Endothelial cell (in vitro differentiated cells): ENCODE results near the gene MOAP1. TPM values are rescaled to one million over a fixed set of nuclear protein-coding genes. Genes with fewer than 3 reads are reported as not detected.
A peak's percentile ranks its signal among the peaks of the same experiment; 100 is the strongest.
"Not testable (repeated sequence)": the region's sequence is repeated elsewhere in the genome, so short reads cannot be mapped to it uniquely, and the experiment has no call there.

Experiments used
- DNase-seq: peaks from one replicate; pipeline ENCODE4 v3.0.0; 2021; ENCODE audit warnings: low spot score
- H3K27ac Mint-ChIP-seq: one replicate; pipeline ENCODE4 v1.8.0; 2021; ENCODE audit warnings: mixed read lengths, inconsistent platforms; ENCODE audit not compliant: unreplicated experiment
- H3K27me3 Mint-ChIP-seq: one replicate; pipeline ENCODE4 v1.8.0; 2021; ENCODE audit warnings: mild to moderate bottlenecking, moderate library complexity, mixed read lengths, inconsistent platforms; ENCODE audit not compliant: unreplicated experiment
- H3K36me3 Mint-ChIP-seq: one replicate; pipeline ENCODE4 v1.8.0; 2021; ENCODE audit warnings: mild to moderate bottlenecking, low read depth, mixed read lengths, inconsistent platforms; ENCODE audit not compliant: unreplicated experiment
- H3K4me1 Mint-ChIP-seq: one replicate; pipeline ENCODE4 v1.8.0; 2021; ENCODE audit warnings: mild to moderate bottlenecking, mixed read lengths, inconsistent platforms; ENCODE audit not compliant: unreplicated experiment
- H3K4me3 Mint-ChIP-seq: one replicate; pipeline ENCODE4 v1.8.0; 2021; ENCODE audit warnings: mild to moderate bottlenecking, mixed read lengths, inconsistent platforms; ENCODE audit not compliant: unreplicated experiment
- H3K9me3 Mint-ChIP-seq: one replicate; pipeline ENCODE4 v1.8.0; 2021; ENCODE audit warnings: mixed read lengths, inconsistent platforms; ENCODE audit not compliant: unreplicated experiment
- total RNA-seq: library from RNA; stranded (reverse); fragmentation: NEBNext Ultra II Directional; extraction: Animal tissue kit (Norgen Biotek cat#: 25700); gene quantifications from one replicate; pipeline ENCODE4 v1.2.1, GENCODE V29; 2021; ENCODE audit not compliant: unreplicated experiment
- TF ChIP-seq, protein P1 (sequence below): fragments of 200-600 bp; sonication (generic); IDR thresholded peaks from one replicate; pipeline ENCODE4 v1.5.0; 2021; ENCODE audit warnings: antibody characterized with exemption; ENCODE audit not compliant: unreplicated experiment

Gene MOAP1
- total RNA-seq, 1 donor from 2014 or later, result 22.4 TPM

DNA sequence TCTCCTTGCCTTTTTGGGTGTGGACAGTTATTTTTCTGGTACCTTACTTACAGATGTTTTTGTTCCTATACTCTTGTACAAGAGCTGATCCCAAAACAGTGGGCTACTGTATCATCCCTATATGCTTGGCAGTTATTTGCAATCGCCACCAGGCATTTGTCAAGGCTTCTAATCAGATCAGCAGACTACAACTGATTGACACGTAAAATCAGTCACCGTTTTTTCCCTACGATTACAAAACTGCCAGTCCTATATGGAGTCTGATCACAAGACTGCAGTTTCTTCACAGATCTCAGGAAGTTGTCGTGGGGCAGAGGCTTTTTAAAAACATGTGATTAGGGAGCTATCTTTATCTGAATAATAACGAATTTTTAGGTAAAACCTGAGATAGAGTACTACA lies 1.8 kb upstream of the MOAP1 start:
- no peak for DNase-seq
- H3K27ac Mint-ChIP-seq, result no peak overlapping the region
- no peaks in the 10 kb centered on the region for H3K36me3 Mint-ChIP-seq
- peak overlapping the region; percentile 52 for H3K4me3 Mint-ChIP-seq
- TF ChIP-seq, protein P1, sequence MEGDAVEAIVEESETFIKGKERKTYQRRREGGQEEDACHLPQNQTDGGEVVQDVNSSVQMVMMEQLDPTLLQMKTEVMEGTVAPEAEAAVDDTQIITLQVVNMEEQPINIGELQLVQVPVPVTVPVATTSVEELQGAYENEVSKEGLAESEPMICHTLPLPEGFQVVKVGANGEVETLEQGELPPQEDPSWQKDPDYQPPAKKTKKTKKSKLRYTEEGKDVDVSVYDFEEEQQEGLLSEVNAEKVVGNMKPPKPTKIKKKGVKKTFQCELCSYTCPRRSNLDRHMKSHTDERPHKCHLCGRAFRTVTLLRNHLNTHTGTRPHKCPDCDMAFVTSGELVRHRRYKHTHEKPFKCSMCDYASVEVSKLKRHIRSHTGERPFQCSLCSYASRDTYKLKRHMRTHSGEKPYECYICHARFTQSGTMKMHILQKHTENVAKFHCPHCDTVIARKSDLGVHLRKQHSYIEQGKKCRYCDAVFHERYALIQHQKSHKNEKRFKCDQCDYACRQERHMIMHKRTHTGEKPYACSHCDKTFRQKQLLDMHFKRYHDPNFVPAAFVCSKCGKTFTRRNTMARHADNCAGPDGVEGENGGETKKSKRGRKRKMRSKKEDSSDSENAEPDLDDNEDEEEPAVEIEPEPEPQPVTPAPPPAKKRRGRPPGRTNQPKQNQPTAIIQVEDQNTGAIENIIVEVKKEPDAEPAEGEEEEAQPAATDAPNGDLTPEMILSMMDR, result no peak
- H3K27me3 Mint-ChIP-seq, result peaks cover 5% of the 10 kb centered on the region
- peaks cover 19% of the 10 kb centered on the region for H3K4me1 Mint-ChIP-seq
- no peaks in the 10 kb centered on the region for H3K9me3 Mint-ChIP-seq

DNA sequence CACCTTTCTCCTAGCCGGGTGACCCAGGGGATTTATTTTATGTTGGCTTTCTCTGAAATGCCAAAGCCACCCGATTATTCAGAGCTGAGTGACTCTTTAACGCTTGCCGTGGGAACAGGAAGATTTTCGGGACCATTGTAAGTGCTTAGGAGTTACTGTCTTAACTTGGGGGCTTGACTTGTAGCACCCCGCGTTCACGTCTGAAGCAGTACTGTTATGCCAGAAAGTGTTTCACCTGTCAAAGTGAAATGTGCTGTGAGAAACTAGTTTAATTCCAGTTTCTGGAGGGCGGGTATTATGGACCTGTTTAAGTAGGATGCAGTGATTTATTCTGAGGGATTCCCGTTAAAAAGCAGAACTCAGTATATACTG lies 638 bp upstream of the MOAP1 start:
- H3K4me3 Mint-ChIP-seq, result peak overlapping the region; percentile 98
- TF ChIP-seq, protein P1, result no peak

DNA sequence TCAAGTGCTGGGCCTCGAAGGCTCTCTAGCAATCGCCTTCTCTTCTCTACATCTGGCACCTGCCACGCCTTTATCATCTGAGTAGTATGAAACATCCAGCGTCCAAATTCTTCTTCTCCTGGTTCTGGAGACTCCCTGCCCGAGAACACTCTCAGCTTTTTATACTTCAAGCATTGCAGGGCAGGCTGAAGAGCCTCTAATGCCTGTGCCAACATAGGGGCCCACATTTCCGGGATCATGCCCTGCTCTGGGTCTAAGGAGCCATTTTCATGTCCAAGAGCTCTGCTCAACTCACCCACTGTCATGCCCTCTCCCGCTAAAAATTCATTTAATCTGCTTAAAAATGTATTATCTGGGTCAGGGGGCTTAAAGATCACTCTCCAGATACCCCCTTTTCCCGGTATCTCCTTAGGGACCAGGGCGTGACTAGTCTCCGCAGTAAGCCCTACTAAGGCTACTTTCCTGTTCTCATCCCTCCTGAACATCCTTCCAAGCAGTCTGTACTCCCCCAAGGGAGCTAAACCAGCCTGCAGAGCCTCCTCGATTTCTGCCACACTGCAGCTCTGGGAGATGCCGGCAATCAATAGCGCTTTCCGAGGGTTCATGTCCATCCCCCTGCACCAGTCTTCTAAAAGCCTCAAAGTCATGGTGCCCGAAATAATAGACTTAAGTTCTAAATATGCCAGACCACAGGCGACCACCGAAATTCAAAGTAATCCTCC lies 940 bp downstream of the MOAP1 start:
- Mint-ChIP-seq H3K4me1 (peaks cover 19% of the 10 kb centered on the region), H3K27ac (peak overlapping the region; percentile 45), H3K9me3 (no peaks in the 10 kb centered on the region), H3K36me3 (no peaks in the 10 kb centered on the region), H3K4me3 (peak overlapping the region; percentile 89), H3K27me3 (peaks cover 5% of the 10 kb centered on the region)
- DNase-seq, result no peak
- TF ChIP-seq, protein P1, result no peak

More for the DNA sequence above, 638 bp upstream of the MOAP1 start:
- Mint-ChIP-seq H3K4me1 (peaks cover 19% of the 10 kb centered on the region), H3K27ac (peak overlapping the region; percentile 96), H3K9me3 (no peaks in the 10 kb centered on the region), H3K36me3 (no peaks in the 10 kb centered on the region), H3K27me3 (peaks cover 5% of the 10 kb centered on the region)
- no peak for DNase-seq

DNA sequence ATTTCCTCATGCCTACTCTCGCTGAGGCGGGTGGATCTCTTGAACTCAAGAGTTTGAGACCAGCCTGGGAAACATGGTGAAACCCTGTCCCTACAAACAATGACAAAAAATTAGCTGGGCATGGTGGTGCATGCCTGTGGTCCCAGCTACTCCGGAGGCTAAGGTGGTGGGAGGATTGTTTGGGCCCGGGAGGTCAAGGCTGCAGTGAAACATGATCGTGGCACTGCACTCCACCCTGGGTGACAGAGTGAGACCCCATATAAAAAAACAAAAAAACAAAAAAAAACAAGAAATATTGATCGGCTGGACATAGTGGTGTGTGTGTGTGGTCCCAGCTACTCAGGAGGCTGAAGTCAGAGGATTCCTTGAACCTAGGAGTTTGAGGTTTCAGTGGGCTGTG lies 9.2 kb downstream of the MOAP1 start:
- peaks cover 4% of the 10 kb centered on the region for H3K27me3 Mint-ChIP-seq
- no peaks in the 10 kb centered on the region for H3K9me3 Mint-ChIP-seq
- H3K27ac Mint-ChIP-seq, result no peak overlapping the region
- H3K4me3 Mint-ChIP-seq, result no peak overlapping the region
- TF ChIP-seq, protein P1, result no peak
- no peak for DNase-seq
- no peaks in the 10 kb centered on the region for H3K4me1 Mint-ChIP-seq
- H3K36me3 Mint-ChIP-seq, result no peaks in the 10 kb centered on the region

- H3K36me3 Mint-ChIP-seq, H3K9me3 Mint-ChIP-seq, DNase-seq, H3K27ac Mint-ChIP-seq, H3K4me1 Mint-ChIP-seq, H3K27me3 Mint-ChIP-seq, H3K4me3 Mint-ChIP-seq: not testable (repeated sequence)
Observed at GRCh38 chr14:93174731-93175130, 10.0 kb downstream of the MOAP1 start.
